Panc1 (cell line): ENCODE results near the gene ALK.

Experiments
- CTCF ChIP-seq: fragments of 450-650 bp; IDR thresholded peaks from 2 replicates; pipeline ENCODE4 v1.5.1; 2017; ENCODE audit warnings: mild to moderate bottlenecking
- POLR2AphosphoS5 ChIP-seq: IDR thresholded peaks from 2 replicates; pipeline ENCODE4 v1.6.1; 2012; ENCODE audit warnings: mild to moderate bottlenecking, low read depth, low read length, moderate library complexity
- REST ChIP-seq, 2 experiments: IDR thresholded peaks; 2 replicates each; pipeline ENCODE4 v1.6.1; 2011 to 2012; ENCODE audit warnings: low read depth in 2 of 2, control low read depth in 1 of 2, low read length in 1 of 2, mild to moderate bottlenecking in 1 of 2, moderate library complexity in 1 of 2; ENCODE audit not compliant: insufficient read depth in 1 of 2
- SIN3A ChIP-seq: IDR thresholded peaks from 2 replicates; pipeline ENCODE4 v1.6.1; 2012; ENCODE audit warnings: low read depth, mild to moderate bottlenecking, low read length, moderate library complexity, borderline replicate concordance; ENCODE audit not compliant: insufficient read depth
- TCF7L2 ChIP-seq: IDR thresholded peaks from 2 replicates; pipeline ENCODE4 v1.6.1; 2011; ENCODE audit warnings: mild to moderate bottlenecking, low read depth, low read length, inconsistent platforms

- TF ChIP-seq CTCF (no peak), SIN3A (no peak), REST (IDR thresholded peaks at IDR 0.05; ENCODE audit: insufficient read depth in 1 of 2, low read depth in 2 of 2, low read length in 1 of 2) (no peak), POLR2AphosphoS5 (no peak), TCF7L2 (no peak)
These were observed 256.8 kb downstream of the ALK start for GRCh38 chr2:29664578-29664977.
